OCI-LY7 (cell line): ENCODE data around the gene ACP4. TPM values are rescaled to one million over a fixed set of nuclear protein-coding genes. Genes with fewer than 3 reads are reported as not detected.
"Not testable (repeated sequence)": the region's sequence is repeated elsewhere in the genome, so short reads cannot be mapped to it uniquely, and the experiment has no call there.

ENCODE experiments used
- BruUV-seq: library from RNA; stranded (reverse); fragments of 400-500 nt; replicated peaks from 2 replicates; lab custom pipeline; 2021; lab: Mats Ljungman, UMichigan
- CTCF ChIA-PET: fragments of 300-600 bp; sonication (Branson Sonifier 250); formaldehyde crosslinking; loops from one replicate; lab custom pipeline; 2022; ENCODE audit warnings: antibody characterized with exemption; ENCODE audit not compliant: unreplicated experiment; lab: Charles Lee
- POLR2A ChIA-PET: fragments of 300-600 bp; sonication (Branson Sonifier 250); formaldehyde crosslinking; loops from one replicate; lab custom pipeline; 2022; ENCODE audit warnings: antibody characterized with exemption; lab: Charles Lee
- DNase-seq: peaks from one replicate; pipeline ENCODE4 v3.0.0-alpha.2; 2015; ENCODE audit warnings: low spot score
- H2AFZ ChIP-seq: fragments of 200-600 bp; sonication (generic), shearing (Covaris generic); 2 replicates; pipeline ENCODE4 v1.6.1; 2014; ENCODE audit warnings: mild to moderate bottlenecking, antibody characterized with exemption, low read length, moderate library complexity
- H3K27ac ChIP-seq: fragments of 200-600 bp; sonication (generic); 2 replicates; pipeline ENCODE4 v1.5.1; 2014; ENCODE audit warnings: mixed run types, low read depth, mild to moderate bottlenecking, moderate library complexity, low read length, inconsistent platforms; ENCODE audit not compliant: poor library complexity, severe bottlenecking
- H3K36me3 ChIP-seq: fragments of 200-600 bp; sonication (generic); 2 replicates; pipeline ENCODE4 v1.6.1; 2014; ENCODE audit warnings: mild to moderate bottlenecking, antibody characterized with exemption, low read length, moderate library complexity, mixed read lengths; ENCODE audit not compliant: insufficient read depth
- H3K4me1 ChIP-seq: fragments of 200-600 bp; sonication (generic); 2 replicates; pipeline ENCODE4 v1.5.1; 2014; ENCODE audit warnings: mild to moderate bottlenecking, low read length; ENCODE audit not compliant: insufficient read depth, poor library complexity, severe bottlenecking
- H3K4me2 ChIP-seq: fragments of 200-600 bp; sonication (generic); 2 replicates; pipeline ENCODE4 v1.6.1; 2014; ENCODE audit warnings: mild to moderate bottlenecking, low read length
- H3K4me3 ChIP-seq: fragments of 200-600 bp; sonication (generic); 2 replicates; pipeline ENCODE4 v1.5.1; 2014; ENCODE audit warnings: mild to moderate bottlenecking, low read depth, low read length; ENCODE audit not compliant: poor library complexity, severe bottlenecking
- H3K79me2 ChIP-seq: fragments of 200-600 bp; sonication (generic); 2 replicates; pipeline ENCODE4 v1.6.1; 2016; ENCODE audit warnings: low read depth, mild to moderate bottlenecking, low read length, moderate library complexity, mixed read lengths; ENCODE audit not compliant: insufficient read depth
- H3K9me2 ChIP-seq: fragments of 200-600 bp; sonication (generic); 2 replicates; pipeline ENCODE4 v1.6.1; 2016; ENCODE audit warnings: mild to moderate bottlenecking, low read length, mixed read lengths; ENCODE audit not compliant: insufficient read depth
- H3K9me3 ChIP-seq: fragments of 200-600 bp; sonication (generic); 2 replicates; pipeline ENCODE4 v1.6.1; 2014; ENCODE audit warnings: mild to moderate bottlenecking, mixed run types, low read length, mixed read lengths
- H4K20me1 ChIP-seq: fragments of 200-600 bp; sonication (generic); 2 replicates; pipeline ENCODE4 v1.6.1; 2014; ENCODE audit warnings: mild to moderate bottlenecking, antibody characterized with exemption, low read length, moderate library complexity, mixed read lengths; ENCODE audit not compliant: insufficient read depth
- EZH2phosphoT487 ChIP-seq: fragments of 200-600 bp; sonication (generic); IDR thresholded peaks from 2 replicates; pipeline ENCODE4 v1.6.1; 2018; ENCODE audit warnings: low read depth, borderline replicate concordance, mild to moderate bottlenecking, mixed run types, antibody characterized with exemption, low read length, moderate library complexity, mixed read lengths
- intact Hi-C: fragments of 100-400 bp; cut with micrococcal nuclease; formaldehyde crosslinking; loops from one replicate; pipeline ENCODE4 v1.10.0; 2022; ENCODE audit not compliant: unreplicated experiment
- total RNA-seq, 2 experiments: library from RNA; depleted of rRNA in 1 of 2; stranded (reverse); fragments of >200 nt in 1 of 2; shearing (Covaris generic) in 1 of 2; gene quantifications; 2 replicates each; pipeline ENCODE4 v1.2.3, GENCODE V29; 2014 to 2022
- TF ChIP-seq, protein P1 (sequence below): fragments of 200-600 bp; sonication (generic); conservative IDR thresholded peaks from 2 replicates; pipeline ENCODE4 v1.5.1; 2014; ENCODE audit warnings: mild to moderate bottlenecking, antibody characterized with exemption, low read length, moderate library complexity, mixed read lengths

ACP4 gene
- total RNA-seq, 2 experiments from 2014 or later, result not detected

DNA sequence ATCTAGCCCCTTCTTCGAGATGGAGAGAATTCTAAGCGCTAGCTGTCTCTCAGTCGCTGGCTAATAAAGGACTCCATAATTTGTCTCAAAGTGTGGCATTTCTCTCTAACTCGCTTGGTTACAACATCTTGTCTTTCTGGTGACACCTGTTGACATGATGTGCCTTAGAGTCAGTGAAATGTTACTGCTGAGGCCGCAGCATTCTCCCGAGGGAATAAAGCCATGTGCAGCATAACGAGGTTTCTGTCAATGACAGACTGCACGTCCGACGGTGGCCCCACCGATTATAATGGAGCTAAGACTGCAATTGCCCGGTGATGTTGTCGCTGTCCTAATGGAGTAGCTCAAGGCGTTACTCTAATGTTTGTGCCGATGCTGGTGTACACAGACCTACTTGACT lies 40.2 kb upstream of the ACP4 start:
- no peak overlapping the region for H3K4me2 ChIP-seq
- no TSS peak for BruUV-seq
- no peaks in the 10 kb centered on the region for H3K9me2 ChIP-seq
- H2AFZ ChIP-seq, result no peak overlapping the region
- TF ChIP-seq, protein P1, sequence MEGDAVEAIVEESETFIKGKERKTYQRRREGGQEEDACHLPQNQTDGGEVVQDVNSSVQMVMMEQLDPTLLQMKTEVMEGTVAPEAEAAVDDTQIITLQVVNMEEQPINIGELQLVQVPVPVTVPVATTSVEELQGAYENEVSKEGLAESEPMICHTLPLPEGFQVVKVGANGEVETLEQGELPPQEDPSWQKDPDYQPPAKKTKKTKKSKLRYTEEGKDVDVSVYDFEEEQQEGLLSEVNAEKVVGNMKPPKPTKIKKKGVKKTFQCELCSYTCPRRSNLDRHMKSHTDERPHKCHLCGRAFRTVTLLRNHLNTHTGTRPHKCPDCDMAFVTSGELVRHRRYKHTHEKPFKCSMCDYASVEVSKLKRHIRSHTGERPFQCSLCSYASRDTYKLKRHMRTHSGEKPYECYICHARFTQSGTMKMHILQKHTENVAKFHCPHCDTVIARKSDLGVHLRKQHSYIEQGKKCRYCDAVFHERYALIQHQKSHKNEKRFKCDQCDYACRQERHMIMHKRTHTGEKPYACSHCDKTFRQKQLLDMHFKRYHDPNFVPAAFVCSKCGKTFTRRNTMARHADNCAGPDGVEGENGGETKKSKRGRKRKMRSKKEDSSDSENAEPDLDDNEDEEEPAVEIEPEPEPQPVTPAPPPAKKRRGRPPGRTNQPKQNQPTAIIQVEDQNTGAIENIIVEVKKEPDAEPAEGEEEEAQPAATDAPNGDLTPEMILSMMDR, result no peak
- TF ChIP-seq EZH2phosphoT487, result no peak
- CTCF ChIA-PET, result no interaction called here
- no peak overlapping the region for H3K4me3 ChIP-seq
- no peaks in the 10 kb centered on the region for H3K9me3 ChIP-seq
- DNase-seq, result peak; percentile 34
- no peaks in the 10 kb centered on the region for H3K4me1 ChIP-seq
- H3K79me2 ChIP-seq, result no peaks in the 10 kb centered on the region
- no peaks in the 10 kb centered on the region for H4K20me1 ChIP-seq
- POLR2A ChIA-PET, result interaction anchor here (1.4 kb wide), 1 partner anchor 10 kb away, joined by 3 read pairs; no protein-coding TSS in a partner anchor
- no peak overlapping the region for H3K27ac ChIP-seq
- H3K36me3 ChIP-seq, result no peaks in the 10 kb centered on the region
- intact Hi-C loops, result no loop called here

DNA sequence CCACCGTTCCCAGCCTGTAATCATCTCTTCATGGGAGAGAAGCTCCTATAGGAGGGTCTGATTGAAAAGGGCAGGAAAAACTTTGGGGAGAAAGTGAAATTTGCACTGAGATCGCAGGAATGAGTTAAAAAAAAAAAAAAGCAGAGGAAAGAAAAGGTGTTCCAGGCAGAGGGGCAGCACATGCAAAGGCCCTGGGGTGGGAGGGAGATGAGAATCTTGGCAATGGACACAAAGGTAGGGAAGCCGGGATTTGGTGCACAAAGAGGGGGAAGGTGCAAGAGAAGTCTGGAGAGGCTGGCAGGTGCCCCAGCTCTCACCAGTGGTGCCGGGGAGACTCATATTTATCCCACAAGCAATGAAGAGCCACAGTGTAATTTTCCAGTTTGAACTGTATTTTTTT lies 36.3 kb upstream of the ACP4 start:
- Histone ChIP-seq H4K20me1 (no peaks in the 10 kb centered on the region), H3K36me3 (no peaks in the 10 kb centered on the region), H3K79me2 (no peaks in the 10 kb centered on the region), H3K27ac (no peak overlapping the region), H3K9me3 (no peaks in the 10 kb centered on the region), H3K4me1 (no peaks in the 10 kb centered on the region), H3K4me2 (no peak overlapping the region), H3K9me2 (no peaks in the 10 kb centered on the region), H2AFZ (no peak overlapping the region), H3K4me3 (no peak overlapping the region)
- ChIA-PET POLR2A (no interaction called here), CTCF (no interaction called here)
- intact Hi-C loops, result no loop called here
- BruUV-seq, result no TSS peak
- TF ChIP-seq, protein P1, result no peak
- no peak for DNase-seq

DNA sequence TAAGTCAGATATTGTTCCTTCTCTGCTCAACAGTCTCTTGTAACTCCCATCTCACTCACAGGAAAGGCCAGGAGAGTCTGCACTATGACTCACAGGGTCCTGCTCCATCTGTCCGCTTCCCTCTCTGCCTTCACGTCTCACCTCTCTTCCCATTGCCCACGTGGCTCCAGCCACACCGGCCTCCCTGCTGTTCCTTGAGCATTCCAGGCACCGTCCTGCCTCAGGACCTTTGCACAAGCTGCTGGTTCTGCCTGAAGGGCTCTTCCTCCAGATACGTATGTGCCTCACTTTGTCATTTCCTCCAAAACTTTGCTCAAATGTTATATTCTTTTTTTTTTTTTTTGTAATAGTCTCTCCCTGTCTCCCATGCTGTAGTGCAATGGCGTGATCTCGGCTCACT lies 34.0 kb upstream of the ACP4 start:
- H3K4me3 ChIP-seq, H3K36me3 ChIP-seq, POLR2A ChIA-PET, H3K9me3 ChIP-seq, H3K4me2 ChIP-seq, H2AFZ ChIP-seq, intact Hi-C loops, H3K27ac ChIP-seq, H4K20me1 ChIP-seq, DNase-seq, CTCF ChIA-PET, BruUV-seq, H3K9me2 ChIP-seq, H3K79me2 ChIP-seq, H3K4me1 ChIP-seq: not testable (repeated sequence)

DNA sequence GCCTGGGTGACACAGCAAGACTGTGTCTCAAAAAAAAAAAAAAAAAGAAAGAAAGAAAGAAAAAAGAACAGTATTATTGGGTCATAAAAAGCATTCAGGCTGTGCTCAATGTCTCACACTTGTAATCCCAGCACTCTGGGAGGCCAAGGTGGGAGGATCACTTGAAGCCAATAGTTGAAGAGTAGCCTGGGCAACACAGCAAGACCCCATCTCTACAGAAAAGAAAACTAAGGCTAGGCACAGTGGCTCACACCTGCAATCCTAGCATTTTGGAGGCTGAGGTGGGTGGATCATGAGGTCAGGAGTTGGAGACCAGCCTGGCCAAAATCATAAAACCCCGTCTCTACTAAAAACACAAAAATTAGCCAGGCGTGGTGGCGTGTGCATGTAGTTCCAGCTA lies 32.6 kb upstream of the ACP4 start:
- POLR2A ChIA-PET, BruUV-seq, H3K9me3 ChIP-seq, H3K36me3 ChIP-seq, H3K4me2 ChIP-seq, H3K27ac ChIP-seq, CTCF ChIA-PET, H3K79me2 ChIP-seq, H3K9me2 ChIP-seq, H4K20me1 ChIP-seq, H2AFZ ChIP-seq, DNase-seq, H3K4me1 ChIP-seq, H3K4me3 ChIP-seq, intact Hi-C loops: not testable (repeated sequence)

DNA sequence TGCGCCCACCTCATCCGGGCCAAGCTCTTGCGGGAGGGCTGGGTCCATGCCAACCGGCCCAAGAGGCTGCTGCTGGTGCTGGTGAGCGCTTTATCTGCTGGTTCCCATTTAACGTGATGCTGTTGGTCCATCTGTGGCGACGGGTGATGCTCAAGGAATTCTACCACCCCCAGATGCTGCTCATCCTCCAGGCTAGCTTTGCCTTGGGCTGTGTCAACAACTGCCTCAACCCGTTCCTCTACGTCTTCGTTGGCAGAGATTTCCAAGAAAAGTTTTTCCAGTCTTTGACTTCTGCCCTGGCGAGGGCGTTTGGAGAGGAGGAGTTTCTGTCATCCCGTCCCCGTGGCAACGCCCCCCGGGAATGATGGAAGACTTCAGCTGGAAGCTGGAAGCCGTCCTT lies 31.1 kb upstream of the ACP4 start:
- H3K36me3 ChIP-seq, BruUV-seq, H3K27ac ChIP-seq, H3K9me3 ChIP-seq, H3K4me1 ChIP-seq, intact Hi-C loops, CTCF ChIA-PET, H3K4me2 ChIP-seq, POLR2A ChIA-PET, H3K4me3 ChIP-seq, H2AFZ ChIP-seq, DNase-seq, H4K20me1 ChIP-seq, H3K79me2 ChIP-seq, H3K9me2 ChIP-seq: not testable (repeated sequence)
